HL-60 (cell line): ENCODE data around the gene STXBP3.

Experiments
- DNase-seq, 2 experiments: peaks; one replicate each; pipeline ENCODE4 v3.0.0-alpha.2; 2010 to 2020; ENCODE audit warnings: low read depth in 1 of 2, low spot score in 1 of 2
- H3K27ac ChIP-seq: fragments of 250-450 bp; sonication (Bioruptor Pico); replicated peaks from 2 replicates; pipeline ENCODE4 v1.5.1; 2020; ENCODE audit warnings: mild to moderate bottlenecking, moderate library complexity
- H3K27me3 ChIP-seq: fragments of 250-450 bp; sonication (Bioruptor Pico); 2 replicates; pipeline ENCODE4 v1.5.1; 2021; ENCODE audit warnings: mild to moderate bottlenecking, moderate library complexity; ENCODE audit not compliant: insufficient read depth, poor library complexity, severe bottlenecking
- H3K4me3 ChIP-seq: replicated peaks from 2 replicates; pipeline ENCODE4 v1.5.1; 2011; ENCODE audit warnings: mild to moderate bottlenecking, control low read depth, low read length; ENCODE audit not compliant: insufficient read depth
- CTCF ChIP-seq: IDR thresholded peaks from one replicate; pipeline ENCODE4 v1.5.1; 2011; ENCODE audit warnings: low read length, control low read depth, inconsistent platforms; ENCODE audit not compliant: insufficient read depth
- GABPA ChIP-seq: IDR thresholded peaks from 2 replicates; pipeline ENCODE4 v1.6.1; 2012; ENCODE audit warnings: low read depth
- POLR2AphosphoS5 ChIP-seq: IDR thresholded peaks from 2 replicates; pipeline ENCODE4 v1.6.1; 2012; ENCODE audit warnings: low read depth
- REST ChIP-seq: IDR thresholded peaks from 2 replicates; pipeline ENCODE4 v1.6.1; 2012; ENCODE audit warnings: low read depth; ENCODE audit not compliant: insufficient replicate concordance
- SPI1 ChIP-seq: IDR thresholded peaks from 2 replicates; pipeline ENCODE4 v1.6.1; 2012; ENCODE audit warnings: low read depth, mild to moderate bottlenecking, borderline replicate concordance

Gene STXBP3

GRCh38 chr1:108803548-108803947 lies 57.1 kb downstream of the STXBP3 start:
- no peak for TF ChIP-seq GABPA
- no peak for TF ChIP-seq REST
- no peak for TF ChIP-seq SPI1
- no peak for TF ChIP-seq POLR2AphosphoS5
- TF ChIP-seq CTCF: no peak
- no peak for DNase-seq
- Histone ChIP-seq H3K27ac (no peak overlapping the region), H3K4me3 (no peak overlapping the region), H3K27me3 (no peaks in the 10 kb centered on the region)

- TF ChIP-seq GABPA: no peak
- no peak for TF ChIP-seq POLR2AphosphoS5
- TF ChIP-seq SPI1: no peak
- no peak for TF ChIP-seq REST
- no peak for TF ChIP-seq CTCF
- H3K4me3 ChIP-seq: no peak overlapping the region
Observed at GRCh38 chr1:108808438-108808837, 62.0 kb downstream of the STXBP3 start.

GRCh38 chr1:108811611-108812010 lies 65.1 kb downstream of the STXBP3 start:
- TF ChIP-seq GABPA (no peak), REST (no peak)
- no peak for DNase-seq
- Histone ChIP-seq H3K27me3 (no peaks in the 10 kb centered on the region), H3K4me3 (no peak overlapping the region), H3K27ac (no peak overlapping the region)

More at GRCh38 chr1:108808438-108808837, 62.0 kb downstream of the STXBP3 start:
- Histone ChIP-seq H3K27ac (no peak overlapping the region), H3K27me3 (no peaks in the 10 kb centered on the region)
- DNase-seq: no peak

GRCh38 chr1:108813326-108813725 lies 66.9 kb downstream of the STXBP3 start:
- H3K4me3 ChIP-seq: no peak overlapping the region
- DNase-seq: no peak
- TF ChIP-seq GABPA: no peak
- TF ChIP-seq SPI1: no peak
- no peak for TF ChIP-seq REST
- no peak for TF ChIP-seq POLR2AphosphoS5
- no peak for TF ChIP-seq CTCF
- H3K27me3 ChIP-seq: no peaks in the 10 kb centered on the region
- H3K27ac ChIP-seq: no peak overlapping the region
